GM19239 (cell line): Measurements from ENCODE around the gene CPB2.

Source experiments
- DNase-seq: peaks from one replicate; pipeline ENCODE4 v3.0.0; 2011; ENCODE audit warnings: low spot score; ENCODE audit not compliant: insufficient read length
- FAIRE-seq: peaks from 2 replicates; lab custom pipeline; 2011; peaks lifted over from hg19 to GRCh38; lab: Jason Lieb, UNC

The CPB2 gene

GRCh38 chr13:46104868-46105267, at the start of gene CPB2:
Gene CPB2, minus strand, starts transcription at chr13:46105033. Its CDS starts 24 bp downstream, at chr13:46105009.
- DNase-seq = no peak
- FAIRE-seq = no peak

- DNase-seq (no peak), FAIRE-seq (no peak)
Measured at GRCh38 chr13:46154136-46154801, 49.4 kb upstream of the CPB2 start.

GRCh38 chr13:46152627-46153328, 47.9 kb upstream of the CPB2 start:
- DNase-seq (no peak), FAIRE-seq (peak; percentile 14)

GRCh38 chr13:46150134-46150693, 45.4 kb upstream of the CPB2 start:
- no peak for DNase-seq
- no peak for FAIRE-seq

- no peak for DNase-seq
- no peak for FAIRE-seq
Measured at GRCh38 chr13:46149272-46150133, 44.7 kb upstream of the CPB2 start.

GRCh38 chr13:46146898-46147297, 42.1 kb upstream of the CPB2 start:
- no peak for FAIRE-seq

GRCh38 chr13:46145950-46146349, 41.1 kb upstream of the CPB2 start:
- DNase-seq (no peak), FAIRE-seq (no peak)

More at GRCh38 chr13:46146898-46147297, 42.1 kb upstream of the CPB2 start:
- no peak for DNase-seq

GRCh38 chr13:46145135-46145534, 40.3 kb upstream of the CPB2 start:
- FAIRE-seq (no peak), DNase-seq (no peak)

GRCh38 chr13:46143184-46143701, 38.4 kb upstream of the CPB2 start:
- FAIRE-seq (peak; percentile 33), DNase-seq (no peak)

- no peak for FAIRE-seq
Measured at GRCh38 chr13:46142776-46143175, 37.9 kb upstream of the CPB2 start.

GRCh38 chr13:46140044-46140443, 35.2 kb upstream of the CPB2 start:
- no peak for DNase-seq
- no peak for FAIRE-seq

More at GRCh38 chr13:46142776-46143175, 37.9 kb upstream of the CPB2 start:
- DNase-seq = no peak

GRCh38 chr13:46137627-46138317, 32.9 kb upstream of the CPB2 start:
- no peak for FAIRE-seq
- no peak for DNase-seq

- no peak for FAIRE-seq
- DNase-seq = no peak
Measured at GRCh38 chr13:46136688-46137087, 31.9 kb upstream of the CPB2 start.

GRCh38 chr13:46134961-46135522, 30.2 kb upstream of the CPB2 start:
- FAIRE-seq (peak; percentile 23), DNase-seq (no peak)

- FAIRE-seq = no peak
- no peak for DNase-seq
Measured at GRCh38 chr13:46134494-46134893, 29.7 kb upstream of the CPB2 start.

GRCh38 chr13:46132109-46132508, 27.3 kb upstream of the CPB2 start:
- no peak for DNase-seq
- no peak for FAIRE-seq

GRCh38 chr13:46131705-46132104, 26.9 kb upstream of the CPB2 start:
- FAIRE-seq = no peak

GRCh38 chr13:46129955-46130618, 25.3 kb upstream of the CPB2 start:
- DNase-seq = no peak
- no peak for FAIRE-seq

More at GRCh38 chr13:46131705-46132104, 26.9 kb upstream of the CPB2 start:
- DNase-seq = no peak

GRCh38 chr13:46129124-46129523, 24.3 kb upstream of the CPB2 start:
- DNase-seq (no peak), FAIRE-seq (no peak)
